GM18508 (cell line): ENCODE results near the gene JUNB.

Experiments used
- ATAC-seq: cut with Tn5 transposase; IDR thresholded peaks from one replicate; pipeline ENCODE4 v1.9.1; 2021; ENCODE audit warnings: moderate number of reproducible peaks; ENCODE audit not compliant: insufficient read depth, unreplicated experiment

The JUNB gene

DNA sequence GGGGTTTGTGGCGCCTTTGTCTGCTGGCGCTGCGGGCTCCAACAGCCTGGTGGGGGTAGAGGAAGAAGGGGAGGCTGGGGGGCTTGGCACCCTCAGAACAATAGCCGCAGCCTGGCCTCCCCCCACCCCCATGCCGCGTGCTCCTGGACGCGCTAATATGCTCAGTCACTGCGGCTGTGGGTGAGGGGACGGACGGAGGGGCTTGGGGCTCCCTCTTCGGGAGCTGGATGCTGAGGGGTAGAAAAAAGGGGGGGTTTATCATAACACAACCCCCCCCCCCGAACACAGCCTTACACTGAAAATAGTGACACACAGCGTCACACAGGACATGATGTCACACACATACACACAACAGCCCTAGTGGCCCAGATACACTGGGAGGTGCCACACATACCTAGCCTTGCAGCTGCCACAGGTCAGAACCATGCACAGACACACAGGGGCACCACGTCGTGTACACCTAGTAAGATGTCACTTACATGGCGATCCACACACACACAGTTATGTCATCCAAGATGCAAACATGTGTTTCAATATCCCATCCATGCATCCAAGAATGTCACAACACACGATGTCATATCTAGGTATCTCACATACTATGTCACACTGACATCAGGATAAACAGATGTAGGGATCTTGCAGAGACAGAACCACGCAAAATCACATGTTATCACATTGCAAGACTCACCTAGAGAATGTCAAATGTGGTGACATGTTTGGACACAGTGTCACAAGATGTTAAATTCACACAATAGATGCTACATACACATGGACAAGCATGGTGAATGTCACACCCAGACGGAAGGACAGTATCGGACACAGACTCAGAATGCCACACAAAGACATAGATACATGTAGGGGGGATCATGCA is 47.8 kb downstream of the JUNB start:
- no peak for ATAC-seq

DNA sequence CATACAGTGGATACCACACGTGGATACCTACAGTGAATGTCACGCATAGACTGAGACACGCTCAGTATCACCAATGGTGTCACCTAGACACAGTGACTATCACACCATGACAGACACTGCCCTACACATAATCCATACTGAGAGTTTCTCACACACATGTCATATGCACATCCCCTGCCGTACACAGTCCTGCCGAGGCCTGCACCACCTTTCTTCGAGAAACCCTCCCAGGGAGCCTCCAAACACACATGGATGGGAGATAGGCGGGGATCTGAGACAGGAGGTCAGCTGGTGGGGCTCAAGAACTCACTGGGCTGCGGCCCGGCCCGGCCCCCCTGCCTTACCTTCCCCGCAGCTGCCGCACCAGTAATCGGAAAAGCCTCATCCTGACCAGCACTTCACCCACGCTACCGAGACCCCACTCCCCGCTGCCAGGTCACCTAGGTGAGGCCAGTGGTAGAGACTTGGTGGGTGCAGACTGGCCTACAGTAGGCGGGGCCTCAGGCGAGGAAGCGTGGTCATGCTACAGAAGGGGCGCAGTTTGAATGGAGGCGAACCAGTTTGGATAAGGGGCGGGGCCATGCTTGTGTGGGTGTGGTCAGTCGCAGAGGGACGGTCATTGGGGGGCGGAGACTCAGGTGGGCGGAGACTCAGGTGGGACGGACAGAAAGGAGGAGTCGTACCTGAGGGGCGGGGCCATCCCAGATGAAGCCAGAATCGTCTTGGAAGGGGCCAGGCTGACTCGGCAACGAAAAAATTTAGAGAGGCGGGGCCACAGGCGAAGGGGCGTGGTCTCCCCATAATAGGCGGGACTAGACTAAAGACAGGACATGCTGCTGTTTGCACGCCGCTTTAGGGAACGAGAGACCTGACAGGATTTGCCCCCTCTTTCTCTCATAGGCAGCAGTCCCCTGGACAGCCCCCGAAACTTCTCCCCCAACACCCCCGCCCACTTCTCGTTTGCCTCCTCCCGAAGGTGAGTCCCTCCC is 49.1 kb downstream of the JUNB start:
- no peak for ATAC-seq

DNA sequence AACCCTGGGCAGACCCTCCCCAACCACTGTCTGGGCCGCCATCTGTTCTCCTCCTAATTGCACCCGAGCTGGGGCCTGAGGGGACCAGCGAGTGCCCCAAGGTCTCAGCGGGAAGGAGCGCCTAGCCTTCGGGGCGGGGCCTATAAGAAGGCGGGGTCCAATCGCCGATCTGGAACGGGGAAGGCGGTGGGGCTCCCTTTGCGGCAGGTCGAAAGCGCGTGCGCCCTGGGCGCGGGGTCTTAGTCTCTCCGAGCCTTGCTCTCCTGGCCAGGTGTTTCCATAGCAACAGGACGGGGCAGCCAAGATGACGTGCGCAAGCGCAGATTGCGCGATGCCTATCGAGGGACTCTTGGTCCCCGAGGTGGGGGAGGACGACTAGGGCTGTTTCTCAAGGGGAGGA is 49.8 kb downstream of the JUNB start:
- ATAC-seq, result no peak

DNA sequence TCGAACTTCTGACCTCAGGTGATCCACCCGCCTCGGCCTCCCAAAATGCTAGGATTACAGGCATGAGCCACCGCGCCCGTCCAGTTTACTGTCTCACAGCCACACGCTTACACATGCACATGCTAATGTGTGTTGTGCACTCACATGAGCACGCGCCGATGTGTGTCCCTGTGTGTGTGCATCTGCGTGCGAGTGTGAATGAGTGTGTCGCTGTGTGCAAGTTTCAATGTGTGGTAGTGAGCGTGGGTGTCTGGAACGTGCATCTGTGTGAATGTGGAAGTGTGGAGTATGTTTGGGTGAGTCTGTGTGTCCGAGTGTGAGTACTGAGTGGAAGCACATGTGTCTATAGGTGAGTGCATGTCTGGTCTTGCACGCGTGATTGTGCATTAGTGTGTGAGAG is 51.2 kb downstream of the JUNB start:
- no peak for ATAC-seq
